H54 (cell line): ENCODE measurements around the gene EPHB1.

Experiments used
- DNase-seq: peaks from one replicate; pipeline ENCODE4 v3.0.0; 2011; ENCODE audit warnings: low spot score, mixed read lengths; ENCODE audit not compliant: insufficient read length
- FAIRE-seq: peaks from 3 replicates; lab custom pipeline; 2011; peaks lifted over from hg19 to GRCh38; lab: Jason Lieb, UNC
- POLR2A ChIP-seq: IDR thresholded peaks from 2 replicates; pipeline ENCODE4 v1.6.1; 2011; ENCODE audit warnings: low read depth, mild to moderate bottlenecking, low read length

The EPHB1 gene

GRCh38 chr3:134794950-134795745 is at the start of gene EPHB1:
Gene EPHB1 (plus strand): TSS chr3:134795260.
- no peak for TF ChIP-seq POLR2A

GRCh38 chr3:134748698-134749097 is 46.4 kb upstream of the EPHB1 start:
- FAIRE-seq: no peak

More at GRCh38 chr3:134794950-134795745, at the start of gene EPHB1:
- FAIRE-seq: no peak
- peak; percentile 70 for DNase-seq

GRCh38 chr3:134749174-134749573 is 45.9 kb upstream of the EPHB1 start:
- TF ChIP-seq POLR2A: no peak
- FAIRE-seq (no peak), DNase-seq (no peak)

More at GRCh38 chr3:134748698-134749097, 46.4 kb upstream of the EPHB1 start:
- no peak for DNase-seq
- no peak for TF ChIP-seq POLR2A

GRCh38 chr3:134749802-134750553 is 45.1 kb upstream of the EPHB1 start:
- no peak for TF ChIP-seq POLR2A
- DNase-seq (no peak), FAIRE-seq (no peak)

GRCh38 chr3:134751831-134752230 is 43.2 kb upstream of the EPHB1 start:
- no peak for TF ChIP-seq POLR2A
- FAIRE-seq (no peak), DNase-seq (no peak)

GRCh38 chr3:134752761-134753461 is 42.1 kb upstream of the EPHB1 start:
- FAIRE-seq (no peak), DNase-seq (no peak)
- no peak for TF ChIP-seq POLR2A

- no peak for TF ChIP-seq POLR2A
- DNase-seq (no peak), FAIRE-seq (no peak)
These were observed 40.9 kb upstream of the EPHB1 start for GRCh38 chr3:134753999-134754742.

- peak; percentile 26 for DNase-seq
- no peak for TF ChIP-seq POLR2A
- FAIRE-seq: no peak
These were observed 40.1 kb upstream of the EPHB1 start for GRCh38 chr3:134754768-134755559.

GRCh38 chr3:134755821-134756220 is 39.2 kb upstream of the EPHB1 start:
- no peak for FAIRE-seq
- TF ChIP-seq POLR2A: no peak
- no peak for DNase-seq

GRCh38 chr3:134757549-134758069 is 37.5 kb upstream of the EPHB1 start:
- no peak for FAIRE-seq
- TF ChIP-seq POLR2A: no peak
- no peak for DNase-seq

- DNase-seq: no peak
- TF ChIP-seq POLR2A: no peak
- FAIRE-seq: no peak
These were observed 33.8 kb upstream of the EPHB1 start for GRCh38 chr3:134761213-134761612.

GRCh38 chr3:134762016-134762415 is 33.0 kb upstream of the EPHB1 start:
- no peak for TF ChIP-seq POLR2A
- DNase-seq: no peak
- FAIRE-seq: no peak
